Measurements from ENCODE around the gene POMGNT2.
A peak's percentile ranks its signal among the peaks of the same experiment; 100 is the strongest.

The POMGNT2 gene

DNA sequence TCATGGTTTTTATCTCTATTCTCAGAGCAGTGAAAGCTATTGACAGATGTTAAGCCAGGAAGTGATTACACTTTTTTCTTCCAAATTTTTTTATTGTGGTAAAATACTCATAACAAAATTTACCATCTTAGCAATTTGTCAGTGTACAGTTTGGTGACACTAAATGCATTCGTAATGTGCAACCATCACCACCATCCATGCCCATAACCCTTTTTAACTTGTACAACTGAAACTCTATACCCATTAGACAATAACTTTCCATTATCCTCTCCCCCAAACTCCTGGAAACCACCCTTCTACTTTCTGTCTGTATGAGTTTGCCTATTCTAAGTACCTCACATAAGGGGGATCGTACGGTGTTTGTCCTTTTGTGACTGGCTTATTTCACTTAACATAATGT is 15.1 kb upstream of the POMGNT2 start:
- Mint-ChIP-seq H3K36me3 (peaks cover 6% of the 10 kb centered on the region), H3K27ac (no peak overlapping the region), H3K9me3 (peaks cover 17% of the 10 kb centered on the region), H3K4me3 (no peak overlapping the region), H3K4me1 (no peaks in the 10 kb centered on the region), H3K27me3 (peaks cover 59% of the 10 kb centered on the region)
- ATAC-seq = no peak

DNA sequence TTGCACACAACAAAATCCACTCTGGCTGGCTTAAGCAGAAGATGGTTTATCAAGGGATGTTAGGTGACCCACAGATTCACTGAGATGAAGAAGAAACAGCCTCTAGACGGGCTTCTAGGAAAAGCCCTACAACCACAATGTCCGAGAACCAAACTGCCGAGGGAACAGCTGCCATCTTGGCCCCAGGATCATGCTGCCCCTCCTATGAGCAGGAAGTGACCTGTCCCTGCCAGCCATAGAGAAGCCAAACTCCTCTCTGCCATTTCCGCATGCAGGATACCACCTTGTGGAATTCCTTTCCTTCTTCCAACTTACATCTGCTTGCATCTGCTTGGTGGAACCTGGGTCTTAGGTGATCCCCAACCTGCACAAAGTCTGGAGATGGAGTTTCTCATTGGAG is 11.4 kb upstream of the POMGNT2 start:
- no peaks in the 10 kb centered on the region for H3K4me1 Mint-ChIP-seq
- no peak overlapping the region for H3K27ac Mint-ChIP-seq
- peaks cover 46% of the 10 kb centered on the region for H3K27me3 Mint-ChIP-seq
- no peaks in the 10 kb centered on the region for H3K9me3 Mint-ChIP-seq
- no peaks in the 10 kb centered on the region for H3K36me3 Mint-ChIP-seq
- H3K4me3 Mint-ChIP-seq = no peak overlapping the region
- ATAC-seq = no peak

- no peak for ATAC-seq
- Mint-ChIP-seq H3K4me1 (no peaks in the 10 kb centered on the region), H3K9me3 (no peaks in the 10 kb centered on the region), H3K27ac (no peak overlapping the region), H3K27me3 (peaks cover 29% of the 10 kb centered on the region), H3K4me3 (no peak overlapping the region), H3K36me3 (no peaks in the 10 kb centered on the region)
These were observed 7.8 kb upstream of the POMGNT2 start for GRCh38 chr3:43113671-43114070.

GRCh38 chr3:43106293-43106628 is 382 bp upstream of the POMGNT2 start:
- no peak overlapping the region for H3K27ac Mint-ChIP-seq

DNA sequence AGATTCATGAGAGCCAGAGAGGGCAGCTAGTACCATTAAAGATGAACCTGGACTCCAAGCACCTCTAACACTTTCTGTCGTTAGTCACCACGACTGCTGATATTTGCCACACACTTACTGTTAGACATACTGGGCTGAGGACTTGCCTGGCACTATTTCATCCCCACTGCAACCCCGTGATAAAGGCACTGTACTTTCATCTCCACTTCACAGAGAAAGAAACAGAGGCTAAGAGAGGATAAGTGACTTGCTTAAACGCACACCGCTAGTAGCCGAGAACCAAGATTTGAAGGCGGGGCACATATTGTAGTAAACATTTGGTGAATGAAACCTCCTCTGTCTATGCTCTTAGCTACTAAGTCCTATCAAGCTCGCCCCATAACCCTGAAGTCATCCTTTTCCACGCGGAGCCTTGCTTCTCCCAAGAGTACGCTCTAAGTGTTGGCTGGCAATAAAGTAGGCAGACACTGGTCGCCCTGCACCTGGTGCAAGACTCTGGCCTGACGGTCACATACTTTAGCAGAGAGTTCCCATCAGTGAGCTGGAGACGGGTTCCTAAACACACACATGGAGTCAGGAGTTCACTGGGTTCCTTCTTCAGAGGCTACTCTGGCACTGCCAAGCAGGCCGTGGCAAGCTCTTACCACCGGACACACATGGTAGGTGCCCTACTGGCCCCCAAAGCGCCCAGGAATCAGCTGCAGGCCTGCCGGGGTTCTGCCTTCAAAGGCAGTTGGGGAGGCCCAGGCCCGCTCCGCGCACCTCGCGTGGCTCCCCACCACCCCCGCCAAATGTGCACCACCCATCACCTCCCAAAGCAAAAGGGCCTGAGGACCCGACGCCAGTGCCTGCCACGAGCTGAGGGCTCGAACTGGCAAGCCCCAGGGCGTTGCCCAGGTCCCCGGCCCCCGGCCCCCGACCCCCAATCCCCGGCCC is 951 bp downstream of the POMGNT2 start:
- peak; percentile 6 for ATAC-seq
- Mint-ChIP-seq H3K27me3 (no peaks in the 10 kb centered on the region), H3K9me3 (no peaks in the 10 kb centered on the region), H3K4me3 (peak overlapping the region; percentile 46), H3K27ac (no peak overlapping the region), H3K36me3 (no peaks in the 10 kb centered on the region), H3K4me1 (peaks cover 19% of the 10 kb centered on the region)

More at GRCh38 chr3:43106293-43106628, 382 bp upstream of the POMGNT2 start:
- Mint-ChIP-seq H3K36me3 (no peaks in the 10 kb centered on the region), H3K9me3 (no peaks in the 10 kb centered on the region), H3K4me3 (peak overlapping the region; percentile 73), H3K27me3 (no peaks in the 10 kb centered on the region), H3K4me1 (peaks cover 19% of the 10 kb centered on the region)
- ATAC-seq = no peak

DNA sequence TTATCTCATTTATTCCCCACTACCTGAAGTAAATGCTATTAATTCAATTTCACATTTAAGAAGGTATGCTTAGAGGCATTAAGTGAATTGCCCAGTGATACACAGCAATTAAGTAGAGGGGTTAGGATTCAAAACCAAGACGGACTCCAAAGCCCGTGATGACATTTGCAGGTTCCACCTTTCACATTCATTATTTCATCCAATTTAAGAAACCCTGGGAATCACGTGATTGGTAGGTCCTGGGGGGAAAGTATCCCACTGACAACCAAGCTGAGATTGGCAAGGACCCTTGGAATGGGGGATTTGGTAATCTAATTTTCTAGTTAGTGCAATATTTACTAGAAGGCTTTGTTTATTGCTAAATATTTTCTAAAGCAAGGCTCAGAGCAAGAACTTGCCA is 1.8 kb downstream of the POMGNT2 start:
- H3K27ac Mint-ChIP-seq = no peak overlapping the region

GRCh38 chr3:43102773-43103480 is 3.0 kb downstream of the POMGNT2 start:
- Mint-ChIP-seq H3K4me3 (no peak overlapping the region), H3K9me3 (no peaks in the 10 kb centered on the region), H3K27ac (no peak overlapping the region), H3K36me3 (no peaks in the 10 kb centered on the region), H3K27me3 (no peaks in the 10 kb centered on the region), H3K4me1 (peaks cover 19% of the 10 kb centered on the region)
- no peak for ATAC-seq

More for the DNA sequence above, 1.8 kb downstream of the POMGNT2 start:
- H3K4me1 Mint-ChIP-seq = peaks cover 19% of the 10 kb centered on the region
- no peak for ATAC-seq
- no peaks in the 10 kb centered on the region for H3K9me3 Mint-ChIP-seq
- H3K27me3 Mint-ChIP-seq = no peaks in the 10 kb centered on the region
- H3K36me3 Mint-ChIP-seq = no peaks in the 10 kb centered on the region
- H3K4me3 Mint-ChIP-seq = no peak overlapping the region

DNA sequence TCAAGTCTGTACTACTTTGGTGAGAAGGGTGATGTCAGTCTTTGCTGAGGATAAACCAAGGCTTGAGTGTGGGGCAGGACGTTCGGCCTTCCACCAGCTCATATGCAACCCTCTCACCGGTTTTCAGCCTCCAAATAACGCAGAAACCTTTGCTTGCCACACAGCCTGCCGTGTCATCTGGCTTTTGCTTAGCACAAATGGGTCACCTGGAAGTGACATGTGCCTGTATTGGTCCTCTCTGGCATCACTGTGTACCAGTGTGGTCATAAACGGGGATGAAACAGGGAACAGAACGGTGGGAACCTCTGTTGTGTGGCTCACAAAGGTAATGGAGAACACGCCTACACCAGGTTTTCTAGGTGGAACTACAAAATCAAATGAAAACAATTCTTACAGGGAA is 7.1 kb downstream of the POMGNT2 start:
- Mint-ChIP-seq H3K4me1 (no peaks in the 10 kb centered on the region), H3K27me3 (no peaks in the 10 kb centered on the region), H3K9me3 (no peaks in the 10 kb centered on the region), H3K4me3 (no peak overlapping the region), H3K36me3 (no peaks in the 10 kb centered on the region), H3K27ac (no peak overlapping the region)
- no peak for ATAC-seq

DNA sequence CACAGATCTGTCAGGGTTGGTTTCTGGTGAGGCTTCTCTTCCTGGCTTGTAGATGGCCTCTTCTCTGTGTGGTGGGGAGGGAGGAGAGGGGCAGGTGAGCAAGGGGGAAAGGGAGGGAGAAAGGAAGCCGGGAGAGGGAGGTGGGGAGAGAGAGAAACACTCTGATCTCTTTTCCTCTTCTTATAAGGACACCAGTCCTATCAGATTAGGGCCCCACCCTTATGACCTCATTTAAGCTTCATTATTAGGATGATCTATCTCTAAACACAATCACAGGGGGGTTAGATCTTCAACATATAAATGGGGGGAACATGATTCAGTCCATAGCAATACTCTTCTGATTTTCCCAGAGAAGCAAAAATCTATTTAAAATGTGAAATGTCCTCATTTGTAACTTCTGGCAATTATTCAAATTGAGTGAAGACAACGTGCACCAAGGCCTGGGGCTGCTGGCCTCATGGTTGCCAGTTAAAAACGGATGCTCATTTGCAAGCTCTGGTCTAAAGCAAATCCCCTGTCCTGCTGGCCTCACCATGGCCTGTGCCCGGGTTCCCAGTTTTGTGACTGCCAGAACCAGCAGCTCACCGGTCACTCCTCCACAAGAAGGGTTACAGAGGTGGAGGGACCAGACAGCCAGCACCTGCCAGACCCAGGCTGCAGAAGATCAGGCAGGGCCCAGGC is 8.3 kb downstream of the POMGNT2 start:
- H3K4me3 Mint-ChIP-seq = no peak overlapping the region
- no peaks in the 10 kb centered on the region for H3K36me3 Mint-ChIP-seq
- H3K4me1 Mint-ChIP-seq = no peaks in the 10 kb centered on the region
- no peaks in the 10 kb centered on the region for H3K27me3 Mint-ChIP-seq
- H3K9me3 Mint-ChIP-seq = no peaks in the 10 kb centered on the region
- H3K27ac Mint-ChIP-seq = no peak overlapping the region
- ATAC-seq = no peak

- no peak overlapping the region for H3K4me3 Mint-ChIP-seq
- H3K27me3 Mint-ChIP-seq = no peaks in the 10 kb centered on the region
- no peak overlapping the region for H3K27ac Mint-ChIP-seq
- no peaks in the 10 kb centered on the region for H3K9me3 Mint-ChIP-seq
- H3K4me1 Mint-ChIP-seq = no peaks in the 10 kb centered on the region
- ATAC-seq = no peak
- H3K36me3 Mint-ChIP-seq = no peaks in the 10 kb centered on the region
These were observed 9.1 kb downstream of the POMGNT2 start for GRCh38 chr3:43096761-43097160.

- Mint-ChIP-seq H3K27me3 (no peaks in the 10 kb centered on the region), H3K4me1 (no peaks in the 10 kb centered on the region), H3K27ac (no peak overlapping the region), H3K9me3 (no peaks in the 10 kb centered on the region), H3K36me3 (no peaks in the 10 kb centered on the region), H3K4me3 (no peak overlapping the region)
- ATAC-seq = no peak
These were observed 10.5 kb downstream of the POMGNT2 start for GRCh38 chr3:43095370-43095769.

- Mint-ChIP-seq H3K4me3 (no peak overlapping the region), H3K4me1 (no peaks in the 10 kb centered on the region), H3K27ac (no peak overlapping the region), H3K27me3 (no peaks in the 10 kb centered on the region), H3K9me3 (no peaks in the 10 kb centered on the region), H3K36me3 (no peaks in the 10 kb centered on the region)
- no peak for ATAC-seq
These were observed 11.0 kb downstream of the POMGNT2 start for GRCh38 chr3:43094851-43095250.

DNA sequence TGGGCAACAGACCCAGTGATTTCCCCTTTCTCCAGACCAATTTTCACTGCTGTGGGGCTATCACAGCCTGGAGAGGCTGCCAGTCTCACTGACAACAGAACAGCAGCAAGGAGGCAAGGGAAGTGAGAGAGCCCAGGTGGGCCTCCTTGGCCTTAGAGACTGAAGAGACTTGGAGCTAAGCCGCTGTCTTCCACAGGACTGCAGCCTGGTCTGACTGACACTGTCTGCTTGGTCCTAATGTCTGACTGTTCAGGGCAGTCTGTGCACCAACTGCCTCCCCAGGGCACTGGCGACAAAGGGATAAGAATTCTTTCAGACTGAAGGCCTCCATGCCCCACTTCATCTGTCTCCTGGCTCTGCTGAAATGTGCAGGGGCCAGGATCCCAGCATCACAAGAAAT is 11.5 kb downstream of the POMGNT2 start:
- no peaks in the 10 kb centered on the region for H3K9me3 Mint-ChIP-seq
- ATAC-seq = no peak
- no peak overlapping the region for H3K4me3 Mint-ChIP-seq
- H3K27me3 Mint-ChIP-seq = no peaks in the 10 kb centered on the region
- H3K27ac Mint-ChIP-seq = no peak overlapping the region
- H3K36me3 Mint-ChIP-seq = peaks cover 1% of the 10 kb centered on the region
- no peaks in the 10 kb centered on the region for H3K4me1 Mint-ChIP-seq

DNA sequence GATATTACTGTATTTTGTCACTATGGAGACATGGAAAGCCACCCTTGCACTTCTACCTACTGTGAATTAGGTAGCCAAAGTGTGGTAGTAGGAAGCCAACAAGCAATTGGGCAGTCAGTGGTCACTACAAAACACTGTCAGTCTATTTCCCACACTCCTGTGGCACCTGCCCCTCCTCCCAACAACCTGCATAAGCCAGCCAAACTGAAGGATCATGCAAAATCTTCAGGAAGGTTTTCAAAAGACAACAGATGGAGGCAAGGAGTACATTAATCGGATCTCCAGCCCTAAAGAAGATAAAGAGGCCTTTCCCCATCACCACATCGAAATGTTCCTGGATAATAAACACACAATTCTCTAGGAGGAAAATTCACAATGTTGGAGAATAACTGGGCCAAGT is 11.9 kb downstream of the POMGNT2 start:
- Mint-ChIP-seq H3K36me3 (peaks cover 5% of the 10 kb centered on the region), H3K27me3 (no peaks in the 10 kb centered on the region), H3K9me3 (no peaks in the 10 kb centered on the region), H3K4me3 (no peak overlapping the region), H3K27ac (no peak overlapping the region), H3K4me1 (no peaks in the 10 kb centered on the region)
- no peak for ATAC-seq

DNA sequence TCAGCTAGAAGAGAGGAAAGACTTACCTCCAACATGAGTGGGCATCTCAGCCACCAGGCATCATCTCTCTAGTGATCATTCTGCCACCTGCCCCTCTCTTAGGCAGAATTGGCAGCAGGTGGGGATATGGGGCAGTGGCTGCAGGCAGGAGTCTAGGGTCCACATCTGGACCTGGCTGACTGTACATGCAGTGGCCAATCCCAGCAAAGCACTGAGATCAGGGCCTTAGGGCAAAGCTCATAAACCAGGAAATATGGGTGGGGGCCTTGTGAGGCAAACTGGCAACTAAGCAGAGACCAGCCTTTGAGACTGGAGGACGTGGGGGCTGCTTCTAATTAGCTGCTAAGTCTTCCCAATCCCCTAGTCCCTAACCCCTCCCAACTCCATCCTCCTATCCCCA is 12.9 kb downstream of the POMGNT2 start:
- Mint-ChIP-seq H3K9me3 (no peaks in the 10 kb centered on the region), H3K4me1 (no peaks in the 10 kb centered on the region), H3K36me3 (peaks cover 6% of the 10 kb centered on the region), H3K27ac (no peak overlapping the region), H3K4me3 (no peak overlapping the region), H3K27me3 (no peaks in the 10 kb centered on the region)
- ATAC-seq = no peak
